Thoracic aorta (tissue), 2 donors: ENCODE data around the gene ARHGAP24. TPM values are rescaled to one million over a fixed set of nuclear protein-coding genes. Genes with fewer than 3 reads are reported as not detected.

Experiments used
- ATAC-seq: fragments of 150-250 bp; one replicate; pipeline ENCODE4 v1.8.0; 2017; ENCODE audit warnings: low read depth; ENCODE audit not compliant: insufficient number of reproducible peaks, low FRiP score
- DNase-seq: peaks from one replicate; pipeline ENCODE4 v3.0.0-alpha.2; 2020; ENCODE audit warnings: low spot score
- H3K27ac ChIP-seq, 2 donors: fragments of 200-600 bp; sonication (generic); 1 replicate in 1 of 2; 2 replicates in 1 of 2; pipeline ENCODE4 v1.5.1; 2016; ENCODE audit warnings: mild to moderate bottlenecking in 2 of 2, moderate library complexity in 2 of 2
- H3K27me3 ChIP-seq: fragments of 200-600 bp; sonication (generic); replicated peaks from 2 replicates; pipeline ENCODE4 v1.6.0; 2016; ENCODE audit warnings: mild to moderate bottlenecking; ENCODE audit not compliant: insufficient read depth
- H3K36me3 ChIP-seq: fragments of 200-600 bp; sonication (generic); one replicate; pipeline ENCODE4 v1.5.1; 2016
- H3K4me1 ChIP-seq, 2 donors: fragments of 200-600 bp; sonication (generic); 1 replicate in 1 of 2; 2 replicates in 1 of 2; pipeline versions ENCODE4 v1.5.1 to v1.6.0; 2016; ENCODE audit warnings: low read depth in 2 of 2, mild to moderate bottlenecking in 1 of 2; ENCODE audit not compliant: control insufficient read depth in 1 of 2
- H3K4me3 ChIP-seq: fragments of 200-600 bp; sonication (generic); 2 replicates; pipeline ENCODE4 v1.5.1; 2016; ENCODE audit warnings: mild to moderate bottlenecking
- H3K9me3 ChIP-seq: fragments of 200-600 bp; sonication (generic); 2 replicates; pipeline ENCODE4 v1.5.1; 2016
- total RNA-seq, 2 donors: library from RNA; depleted of rRNA; stranded (reverse); fragments of >200 nt; gene quantifications; one replicate each; pipeline versions ENCODE4 v1.1.0 to v1.2.3, GENCODE V29; 2016
- TF ChIP-seq, protein P1 (sequence below): fragments of 200-600 bp; sonication (generic); IDR thresholded peaks from one replicate; pipeline ENCODE4 v1.5.1; 2019; ENCODE audit warnings: antibody characterized with exemption

Gene ARHGAP24
- total RNA-seq, 2 donors from 2014 or later: 30.1 to 43.6 TPM

DNA sequence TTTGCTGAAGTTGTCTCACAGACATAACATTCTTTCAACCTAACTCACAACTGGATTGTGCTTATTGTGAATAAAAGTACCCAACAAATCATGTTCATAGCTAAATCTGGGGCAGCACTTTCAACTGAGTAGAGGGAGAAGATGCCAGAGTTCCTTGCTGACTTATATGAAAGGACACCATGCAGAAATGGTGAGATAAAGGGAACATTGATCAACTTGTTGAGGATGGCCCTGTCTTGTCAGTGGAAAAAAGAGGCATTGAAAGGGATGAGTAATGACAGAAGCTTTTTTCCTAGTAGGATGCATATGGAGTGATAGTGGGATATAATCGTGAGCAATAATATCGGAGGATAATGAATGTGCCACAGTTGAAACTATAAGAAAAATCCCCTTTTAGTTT, 221.7 kb downstream of the ARHGAP24 start:
- Histone ChIP-seq H3K27me3 (no peaks in the 10 kb centered on the region), H3K36me3 (no peaks in the 10 kb centered on the region), H3K27ac (no peak overlapping the region), H3K4me3 (no peak overlapping the region), H3K9me3 (no peaks in the 10 kb centered on the region), H3K4me1 (no peaks in the 10 kb centered on the region)
- no peak for DNase-seq
- TF ChIP-seq, protein P1, sequence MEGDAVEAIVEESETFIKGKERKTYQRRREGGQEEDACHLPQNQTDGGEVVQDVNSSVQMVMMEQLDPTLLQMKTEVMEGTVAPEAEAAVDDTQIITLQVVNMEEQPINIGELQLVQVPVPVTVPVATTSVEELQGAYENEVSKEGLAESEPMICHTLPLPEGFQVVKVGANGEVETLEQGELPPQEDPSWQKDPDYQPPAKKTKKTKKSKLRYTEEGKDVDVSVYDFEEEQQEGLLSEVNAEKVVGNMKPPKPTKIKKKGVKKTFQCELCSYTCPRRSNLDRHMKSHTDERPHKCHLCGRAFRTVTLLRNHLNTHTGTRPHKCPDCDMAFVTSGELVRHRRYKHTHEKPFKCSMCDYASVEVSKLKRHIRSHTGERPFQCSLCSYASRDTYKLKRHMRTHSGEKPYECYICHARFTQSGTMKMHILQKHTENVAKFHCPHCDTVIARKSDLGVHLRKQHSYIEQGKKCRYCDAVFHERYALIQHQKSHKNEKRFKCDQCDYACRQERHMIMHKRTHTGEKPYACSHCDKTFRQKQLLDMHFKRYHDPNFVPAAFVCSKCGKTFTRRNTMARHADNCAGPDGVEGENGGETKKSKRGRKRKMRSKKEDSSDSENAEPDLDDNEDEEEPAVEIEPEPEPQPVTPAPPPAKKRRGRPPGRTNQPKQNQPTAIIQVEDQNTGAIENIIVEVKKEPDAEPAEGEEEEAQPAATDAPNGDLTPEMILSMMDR: no peak
- no peak for ATAC-seq

DNA sequence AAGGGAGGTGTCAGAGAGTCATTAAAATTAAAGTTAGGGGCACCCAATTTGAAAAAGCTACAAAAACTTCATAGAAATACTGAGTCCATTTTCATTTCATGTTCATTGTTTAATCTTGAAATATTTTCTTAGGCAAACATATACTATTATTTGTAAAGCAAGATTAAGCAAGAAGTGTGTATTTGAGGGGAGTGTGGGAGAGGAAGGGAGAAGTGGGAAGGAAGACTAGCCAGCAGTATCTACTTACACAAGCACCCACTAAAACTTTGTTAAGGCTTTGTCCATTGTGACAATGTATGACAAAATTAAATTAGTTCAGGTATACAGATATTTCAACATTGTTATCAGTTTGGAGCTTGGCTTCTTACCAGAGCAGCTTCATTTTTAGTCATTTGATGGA, 222.9 kb downstream of the ARHGAP24 start:
- no peak for DNase-seq
- Histone ChIP-seq H3K4me3 (no peak overlapping the region), H3K9me3 (no peaks in the 10 kb centered on the region), H3K36me3 (no peaks in the 10 kb centered on the region), H3K4me1 (no peaks in the 10 kb centered on the region), H3K27ac (no peak overlapping the region), H3K27me3 (no peaks in the 10 kb centered on the region)
- no peak for ATAC-seq
- TF ChIP-seq, protein P1: no peak

DNA sequence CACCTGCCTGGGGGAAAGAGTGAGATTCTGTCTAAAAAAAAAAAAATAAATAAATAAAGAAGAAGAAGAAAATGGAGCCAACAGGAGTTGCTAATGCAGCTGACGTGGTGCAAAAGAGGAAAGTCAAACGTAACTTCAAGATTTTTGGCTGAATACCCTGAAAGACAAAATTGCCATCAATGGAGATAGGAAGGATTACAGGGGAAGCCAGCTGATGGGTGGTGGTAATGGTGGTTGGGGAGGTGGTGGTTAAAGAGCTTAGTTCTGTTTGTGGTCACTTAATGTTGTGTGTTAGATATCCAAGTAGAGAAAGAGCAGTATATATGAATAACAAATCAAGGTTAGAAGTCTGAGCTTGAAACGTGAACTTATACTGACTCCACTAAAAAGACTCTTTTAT, 225.4 kb downstream of the ARHGAP24 start:
- no peaks in the 10 kb centered on the region for H3K9me3 ChIP-seq
- no peak for DNase-seq
- no peaks in the 10 kb centered on the region for H3K36me3 ChIP-seq
- no peak overlapping the region for H3K4me3 ChIP-seq
- H3K27ac ChIP-seq: no peak overlapping the region
- no peak for ATAC-seq
- H3K27me3 ChIP-seq: no peaks in the 10 kb centered on the region
- TF ChIP-seq, protein P1: no peak
- H3K4me1 ChIP-seq: no peaks in the 10 kb centered on the region

DNA sequence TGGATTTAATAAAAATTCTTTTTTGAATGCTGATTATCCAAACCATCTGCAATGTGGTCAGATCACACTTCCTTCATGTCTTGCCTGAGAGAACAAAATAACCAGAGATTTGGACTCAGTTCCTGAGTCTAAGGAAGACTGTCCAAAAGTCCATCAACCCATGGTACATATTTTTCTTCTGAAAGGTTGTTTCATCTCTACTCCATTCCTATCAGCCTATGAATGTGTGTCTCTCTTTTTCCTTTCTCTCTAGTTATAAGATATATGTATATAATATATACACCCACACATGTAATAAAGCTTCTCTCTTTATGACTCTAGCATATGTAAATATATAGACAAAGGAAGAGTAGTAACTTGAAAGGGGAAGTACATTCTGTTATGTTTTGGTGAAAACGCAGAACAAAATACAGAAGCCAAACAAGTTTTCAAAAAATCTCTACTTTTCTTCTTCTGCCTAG, 226.9 kb downstream of the ARHGAP24 start:
- no peaks in the 10 kb centered on the region for H3K4me1 ChIP-seq
- DNase-seq (no peak), ATAC-seq (no peak)
- no peak overlapping the region for H3K4me3 ChIP-seq
- H3K27me3 ChIP-seq: no peaks in the 10 kb centered on the region
- H3K36me3 ChIP-seq: no peaks in the 10 kb centered on the region
- H3K27ac ChIP-seq: no peak overlapping the region
- H3K9me3 ChIP-seq: no peaks in the 10 kb centered on the region
- TF ChIP-seq, protein P1: no peak

DNA sequence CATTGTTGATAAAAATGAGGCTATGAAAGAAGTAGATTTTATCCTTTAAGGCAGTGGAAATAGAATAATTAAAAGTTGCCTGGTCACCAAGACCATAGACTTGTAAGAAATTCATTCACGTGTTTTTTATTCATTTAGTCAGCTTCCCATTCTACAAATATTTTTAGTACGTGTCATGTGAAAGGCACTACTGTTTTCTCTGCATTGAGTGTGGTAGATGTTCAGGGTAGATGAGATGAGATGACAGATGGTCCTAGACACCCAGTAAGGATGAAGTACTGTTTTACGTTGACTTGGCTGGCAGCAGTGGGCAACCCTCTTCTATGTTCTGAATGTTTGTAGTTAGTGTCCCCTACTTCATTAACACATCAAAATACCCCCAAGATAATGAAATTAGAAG, 228.1 kb downstream of the ARHGAP24 start:
- no peak for DNase-seq
- TF ChIP-seq, protein P1: no peak
- ATAC-seq: no peak
- no peak overlapping the region for H3K27ac ChIP-seq
- no peaks in the 10 kb centered on the region for H3K36me3 ChIP-seq
- no peak overlapping the region for H3K4me3 ChIP-seq
- H3K9me3 ChIP-seq: no peaks in the 10 kb centered on the region
- H3K27me3 ChIP-seq: no peaks in the 10 kb centered on the region
- no peaks in the 10 kb centered on the region for H3K4me1 ChIP-seq
